CD8-positive, alpha-beta memory T cell (primary cell): ENCODE data around the gene CACNA1C. TPM values are rescaled to one million over a fixed set of nuclear protein-coding genes. Genes with fewer than 3 reads are reported as not detected.

ENCODE experiments used
- CTCF ChIA-PET: fragments of 350-600 bp; sonication (Branson Sonifier 250); formaldehyde crosslinking; loops from one replicate; lab custom pipeline; 2021; ENCODE audit warnings: antibody characterized with exemption; lab: Charles Lee
- POLR2A ChIA-PET: fragments of 350-600 bp; sonication (Branson Sonifier 250); formaldehyde crosslinking; loops from one replicate; lab custom pipeline; 2021; ENCODE audit warnings: antibody characterized with exemption; lab: Charles Lee
- DNase-seq, 5 donors: peaks; one replicate each; pipeline versions ENCODE4 v3.0.0 to v3.0.0-alpha.2; 2020 to 2022; ENCODE audit warnings: mixed read lengths in 1 of 5
- H3K27ac ChIP-seq: one replicate; pipeline ENCODE4 v1.7.0; 2013; ENCODE audit warnings: low read depth, mild to moderate bottlenecking, low read length, moderate library complexity
- H3K27me3 ChIP-seq: 2 replicates; pipeline ENCODE4 v1.7.0; 2013; ENCODE audit warnings: low read length, mild to moderate bottlenecking; ENCODE audit not compliant: insufficient read depth, poor library complexity, severe bottlenecking
- H3K36me3 ChIP-seq: 2 replicates; pipeline ENCODE4 v1.7.0; 2013; ENCODE audit warnings: mild to moderate bottlenecking, low read length, moderate library complexity; ENCODE audit not compliant: insufficient read depth
- H3K4me1 ChIP-seq: 2 replicates; pipeline ENCODE4 v1.7.0; 2013; ENCODE audit warnings: mild to moderate bottlenecking, low read length, moderate library complexity; ENCODE audit not compliant: insufficient read depth
- H3K4me3 ChIP-seq: 2 replicates; pipeline ENCODE4 v1.7.0; 2013; ENCODE audit warnings: mild to moderate bottlenecking, low read length
- H3K9me3 ChIP-seq: 2 replicates; pipeline ENCODE4 v1.7.0; 2013; ENCODE audit warnings: mild to moderate bottlenecking, low read length
- H3K27ac Mint-ChIP-seq, 8 donors: one replicate each; pipeline ENCODE4 v1.8.0; 2020 to 2021; ENCODE audit warnings: mixed read lengths in 8 of 8, mild to moderate bottlenecking in 6 of 8, inconsistent platforms in 3 of 8, moderate library complexity in 3 of 8
- H3K27me3 Mint-ChIP-seq, 2 donors: one replicate each; pipeline ENCODE4 v1.8.0; 2020 to 2021; ENCODE audit warnings: mixed read lengths in 2 of 2, mild to moderate bottlenecking in 1 of 2, moderate library complexity in 1 of 2
- H3K36me3 Mint-ChIP-seq, 3 donors: one replicate each; pipeline ENCODE4 v1.8.0; 2020 to 2021; ENCODE audit warnings: mixed read lengths in 3 of 3, inconsistent platforms in 1 of 3, mild to moderate bottlenecking in 1 of 3
- H3K4me1 Mint-ChIP-seq, 3 donors: one replicate each; pipeline ENCODE4 v1.8.0; 2020 to 2021; ENCODE audit warnings: mixed read lengths in 3 of 3, inconsistent platforms in 1 of 3, mild to moderate bottlenecking in 1 of 3
- H3K4me3 Mint-ChIP-seq, 7 donors: one replicate each; pipeline ENCODE4 v1.8.0; 2020 to 2021; ENCODE audit warnings: mixed read lengths in 7 of 7, mild to moderate bottlenecking in 6 of 7, moderate library complexity in 4 of 7, inconsistent platforms in 2 of 7
- H3K9me3 Mint-ChIP-seq, 5 donors: one replicate each; pipeline ENCODE4 v1.8.0; 2020 to 2022; ENCODE audit warnings: mixed read lengths in 5 of 5, mild to moderate bottlenecking in 3 of 5, moderate library complexity in 2 of 5, inconsistent platforms in 1 of 5
- polyA plus RNA-seq: library from polyadenylated mRNA; unstranded; fragments of 300-500 nt; fragmentation: Illumina TruSeq; gene quantifications from one replicate; pipeline ENCODE4 v1.2.3, GENCODE V29; 2021
- total RNA-seq, 2 experiments: library from RNA; stranded (reverse); gene quantifications; one replicate each; pipeline ENCODE4 v1.2.3, GENCODE V29; 2021

The CACNA1C gene
- total and polyA plus RNA-seq, 3 experiments from 2014 or later: 0.04 to 0.10 (median 0.04) TPM

GRCh38 chr12:2456813-2457186 lies 404.0 kb downstream of the CACNA1C start:
- Mint-ChIP-seq H3K4me3 (no peak overlapping the region), H3K4me1 (no peaks in the 10 kb centered on the region), H3K9me3 (no peaks in the 10 kb centered on the region), H3K36me3 (no peaks in the 10 kb centered on the region), H3K27ac (no peak overlapping the region), H3K27me3 (no peaks in the 10 kb centered on the region)
- no peaks in the 10 kb centered on the region for H3K36me3 ChIP-seq
- ChIA-PET CTCF (no interaction called here), POLR2A (no interaction called here)
- H3K4me1 ChIP-seq: no peaks in the 10 kb centered on the region
- H3K4me3 ChIP-seq: no peak overlapping the region
- H3K27me3 ChIP-seq: no peaks in the 10 kb centered on the region
- H3K9me3 ChIP-seq: no peaks in the 10 kb centered on the region
- H3K27ac ChIP-seq: no peak overlapping the region
- DNase-seq: no peak

DNA sequence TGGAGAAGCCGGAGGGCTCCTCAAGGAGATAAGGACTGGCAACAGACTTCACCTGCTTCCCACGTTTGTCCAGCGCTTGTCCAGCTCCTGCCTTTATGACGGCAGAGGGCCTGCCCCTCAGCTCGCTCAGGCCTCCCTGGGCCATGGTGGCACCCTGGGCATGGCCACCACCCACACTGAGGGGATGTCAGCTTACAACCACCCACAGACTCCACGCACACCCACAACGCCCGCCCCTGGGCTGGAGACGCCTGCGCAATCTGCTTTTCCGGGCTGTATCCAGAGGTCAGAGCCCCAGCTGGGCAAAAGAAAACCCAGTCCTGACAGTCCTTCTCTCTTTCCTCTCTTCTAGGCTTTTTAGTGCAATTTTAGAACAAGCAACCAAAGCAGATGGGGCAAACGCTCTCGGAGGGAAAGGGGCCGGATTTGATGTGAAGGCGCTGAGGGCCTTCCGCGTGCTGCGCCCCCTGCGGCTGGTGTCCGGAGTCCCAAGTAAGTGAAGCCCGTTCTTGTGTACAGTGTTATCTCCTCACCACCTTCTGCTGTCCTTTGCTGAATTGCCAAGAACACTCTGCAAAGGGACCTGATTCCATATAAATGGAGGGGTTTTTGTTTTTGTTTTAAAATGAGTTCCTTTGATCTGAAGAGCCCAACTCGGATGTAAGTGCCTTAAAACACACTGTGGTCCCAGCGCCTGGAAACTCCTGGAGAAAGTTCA lies 404.6 kb downstream of the CACNA1C start:
- H3K9me3 ChIP-seq: no peaks in the 10 kb centered on the region

DNA sequence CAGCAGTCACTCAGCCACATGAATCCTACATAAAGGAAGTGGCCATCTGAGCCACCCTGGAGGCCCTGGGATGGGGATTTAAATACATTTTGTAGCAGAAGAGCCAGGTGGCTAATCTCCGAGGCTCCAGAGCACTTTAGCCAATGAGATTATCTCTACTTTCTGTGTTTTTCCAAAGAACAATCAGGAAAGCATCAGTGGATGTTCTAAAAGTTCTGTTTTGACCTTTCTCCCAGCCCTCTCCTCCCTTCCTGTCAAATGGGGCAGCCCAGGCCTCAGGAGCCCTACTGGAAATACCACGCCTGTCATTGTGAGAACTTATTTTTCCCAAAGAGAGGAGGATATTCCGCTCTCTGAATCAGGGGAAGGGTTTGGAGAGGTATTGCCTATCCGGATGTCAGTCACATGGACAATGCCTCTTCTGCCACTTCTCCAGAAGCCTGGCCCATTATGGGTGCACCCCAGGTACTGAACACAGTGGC lies 405.2 kb downstream of the CACNA1C start:
- Histone ChIP-seq H3K36me3 (no peaks in the 10 kb centered on the region), H3K4me3 (no peak overlapping the region), H3K9me3 (no peaks in the 10 kb centered on the region), H3K4me1 (no peaks in the 10 kb centered on the region), H3K27ac (no peak overlapping the region), H3K27me3 (no peaks in the 10 kb centered on the region)
- Mint-ChIP-seq H3K4me1 (no peaks in the 10 kb centered on the region), H3K4me3 (no peak overlapping the region), H3K36me3 (no peaks in the 10 kb centered on the region), H3K27ac (no peak overlapping the region), H3K9me3 (no peaks in the 10 kb centered on the region), H3K27me3 (no peaks in the 10 kb centered on the region)
- DNase-seq: no peak
- POLR2A ChIA-PET: no interaction called here
- CTCF ChIA-PET: no interaction called here

More for the DNA sequence above, 404.6 kb downstream of the CACNA1C start:
- H3K27me3 Mint-ChIP-seq: no peaks in the 10 kb centered on the region
- no peak overlapping the region for H3K4me3 Mint-ChIP-seq
- CTCF ChIA-PET: no interaction called here
- Histone ChIP-seq H3K4me3 (no peak overlapping the region), H3K36me3 (no peaks in the 10 kb centered on the region), H3K27me3 (no peaks in the 10 kb centered on the region), H3K27ac (no peak overlapping the region), H3K4me1 (no peaks in the 10 kb centered on the region)
- no peaks in the 10 kb centered on the region for H3K4me1 Mint-ChIP-seq
- no peak for DNase-seq
- H3K36me3 Mint-ChIP-seq: no peaks in the 10 kb centered on the region
- no peaks in the 10 kb centered on the region for H3K9me3 Mint-ChIP-seq
- POLR2A ChIA-PET: no interaction called here
- H3K27ac Mint-ChIP-seq: no peak overlapping the region

- Histone ChIP-seq H3K36me3 (no peaks in the 10 kb centered on the region), H3K9me3 (no peaks in the 10 kb centered on the region), H3K27ac (no peak overlapping the region), H3K4me3 (no peak overlapping the region), H3K4me1 (no peaks in the 10 kb centered on the region), H3K27me3 (no peaks in the 10 kb centered on the region)
- Mint-ChIP-seq H3K27ac (no peak overlapping the region), H3K4me1 (no peaks in the 10 kb centered on the region), H3K27me3 (peaks cover 0 to 5% of the 10 kb centered on the region in 2 donors), H3K9me3 (no peaks in the 10 kb centered on the region), H3K4me3 (no peak overlapping the region), H3K36me3 (no peaks in the 10 kb centered on the region)
- peak in 1 of 5 donors; percentile 9 for DNase-seq
- CTCF ChIA-PET: no interaction called here
- POLR2A ChIA-PET: no interaction called here
These were observed 407.4 kb downstream of the CACNA1C start for GRCh38 chr12:2460051-2460670.

DNA sequence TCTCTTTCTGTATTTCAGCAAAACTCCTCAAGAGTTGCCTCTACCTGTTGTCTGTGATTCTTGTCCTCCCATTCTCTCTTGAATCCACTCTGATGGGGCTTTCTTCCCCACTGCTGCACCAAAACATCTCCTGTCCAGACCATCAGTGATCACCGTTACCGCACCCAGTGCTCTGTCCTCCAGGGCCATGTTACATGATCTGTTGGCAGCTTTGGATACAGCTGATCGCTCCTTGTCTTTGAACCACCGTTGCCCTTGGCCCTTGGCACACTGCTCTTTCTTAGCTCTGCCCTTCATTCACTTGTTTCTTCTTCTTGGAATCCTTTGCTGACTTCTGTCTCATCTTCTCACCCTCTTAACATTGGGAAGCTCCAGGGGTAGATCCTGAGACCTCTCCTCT lies 408.3 kb downstream of the CACNA1C start:
- H3K27me3 ChIP-seq: no peaks in the 10 kb centered on the region
- POLR2A ChIA-PET: no interaction called here
- H3K27ac Mint-ChIP-seq: peak overlapping the region in 1 of 8 donors; percentile 57

DNA sequence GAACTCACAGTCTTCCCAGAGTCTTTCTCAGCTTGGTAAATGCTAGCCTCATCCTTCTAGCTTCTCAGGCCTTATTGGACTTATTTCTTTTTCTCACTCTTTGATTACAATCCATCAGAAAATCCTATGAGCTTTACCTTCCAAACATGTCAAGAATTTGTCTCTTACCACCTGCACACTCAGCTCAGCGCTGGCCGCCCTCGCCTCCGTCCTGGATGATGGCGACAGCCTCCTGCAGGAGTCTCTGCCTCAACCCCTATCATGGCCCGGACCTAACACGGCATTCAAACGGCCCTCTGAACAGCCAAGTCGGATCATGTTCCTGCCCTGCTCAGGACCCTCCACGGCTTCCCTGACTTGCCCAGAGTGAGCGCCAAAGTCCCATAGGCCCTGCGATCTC lies 408.9 kb downstream of the CACNA1C start:
- H3K36me3 ChIP-seq: no peaks in the 10 kb centered on the region
- no peaks in the 10 kb centered on the region for H3K9me3 Mint-ChIP-seq
- H3K4me3 Mint-ChIP-seq: no peak overlapping the region
- no peaks in the 10 kb centered on the region for H3K4me1 Mint-ChIP-seq
- no peak overlapping the region for H3K4me3 ChIP-seq
- CTCF ChIA-PET: no interaction called here
- H3K27ac Mint-ChIP-seq: no peak overlapping the region
- H3K9me3 ChIP-seq: no peaks in the 10 kb centered on the region
- no peaks in the 10 kb centered on the region for H3K27me3 ChIP-seq
- no peak for DNase-seq
- no peaks in the 10 kb centered on the region for H3K36me3 Mint-ChIP-seq
- no peaks in the 10 kb centered on the region for H3K4me1 ChIP-seq
- H3K27ac ChIP-seq: no peak overlapping the region
- POLR2A ChIA-PET: no interaction called here
- peaks cover 0 to 8% of the 10 kb centered on the region in 2 donors for H3K27me3 Mint-ChIP-seq

More for the DNA sequence above, 408.3 kb downstream of the CACNA1C start:
- DNase-seq: no peak
- Mint-ChIP-seq H3K36me3 (no peaks in the 10 kb centered on the region), H3K27me3 (peaks cover 0 to 8% of the 10 kb centered on the region in 2 donors), H3K4me3 (no peak overlapping the region), H3K9me3 (no peaks in the 10 kb centered on the region), H3K4me1 (no peaks in the 10 kb centered on the region)
- CTCF ChIA-PET: no interaction called here
- H3K9me3 ChIP-seq: no peaks in the 10 kb centered on the region
- H3K4me3 ChIP-seq: no peak overlapping the region
- H3K36me3 ChIP-seq: no peaks in the 10 kb centered on the region
- no peak overlapping the region for H3K27ac ChIP-seq
- H3K4me1 ChIP-seq: no peaks in the 10 kb centered on the region

GRCh38 chr12:2462087-2462486 lies 409.3 kb downstream of the CACNA1C start:
- no peak overlapping the region for H3K4me3 Mint-ChIP-seq
- H3K27ac Mint-ChIP-seq: no peak overlapping the region
- H3K4me1 Mint-ChIP-seq: no peaks in the 10 kb centered on the region
- Histone ChIP-seq H3K36me3 (no peaks in the 10 kb centered on the region), H3K4me1 (no peaks in the 10 kb centered on the region), H3K4me3 (no peak overlapping the region), H3K27ac (no peak overlapping the region), H3K9me3 (no peaks in the 10 kb centered on the region), H3K27me3 (no peaks in the 10 kb centered on the region)
- no peaks in the 10 kb centered on the region for H3K9me3 Mint-ChIP-seq
- ChIA-PET POLR2A (no interaction called here), CTCF (no interaction called here)
- peaks cover 3 to 11% of the 10 kb centered on the region in 2 donors for H3K27me3 Mint-ChIP-seq
- H3K36me3 Mint-ChIP-seq: no peaks in the 10 kb centered on the region
- no peak for DNase-seq

GRCh38 chr12:2463719-2464118 lies 410.9 kb downstream of the CACNA1C start:
- no peak overlapping the region for H3K27ac ChIP-seq
- no peak for DNase-seq
- ChIA-PET CTCF (no interaction called here), POLR2A (no interaction called here)
- no peaks in the 10 kb centered on the region for H3K36me3 Mint-ChIP-seq
- no peaks in the 10 kb centered on the region for H3K9me3 Mint-ChIP-seq
- H3K4me1 ChIP-seq: no peaks in the 10 kb centered on the region
- H3K36me3 ChIP-seq: no peaks in the 10 kb centered on the region
- no peak overlapping the region for H3K27ac Mint-ChIP-seq
- H3K27me3 Mint-ChIP-seq: peaks cover 6 to 18% of the 10 kb centered on the region in 2 donors
- H3K27me3 ChIP-seq: no peaks in the 10 kb centered on the region
- no peak overlapping the region for H3K4me3 ChIP-seq
- H3K4me1 Mint-ChIP-seq: no peaks in the 10 kb centered on the region
- no peaks in the 10 kb centered on the region for H3K9me3 ChIP-seq
- H3K4me3 Mint-ChIP-seq: no peak overlapping the region
